Thyroid gland (tissue), 4 donors: ENCODE results near the gene FURIN. TPM values are rescaled to one million over a fixed set of nuclear protein-coding genes. Genes with fewer than 3 reads are reported as not detected.

Experiments
- DNase-seq, 2 donors: peaks; one replicate each; pipeline ENCODE4 v3.0.0-alpha.2; 2019
- H3K27ac ChIP-seq, 3 donors: fragments of 200-600 bp; sonication (generic); 1 replicate in 2 of 3; 2 replicates in 1 of 3; pipeline ENCODE4 v1.5.1; 2016 to 2019; ENCODE audit warnings: mild to moderate bottlenecking in 1 of 3, moderate library complexity in 1 of 3
- H3K27me3 ChIP-seq: fragments of 200-600 bp; sonication (generic); one replicate; pipeline ENCODE4 v1.5.1; 2019
- H3K36me3 ChIP-seq, 2 donors: fragments of 200-600 bp; sonication (generic); one replicate each; pipeline ENCODE4 v1.5.1; 2016 to 2019
- H3K4me1 ChIP-seq, 2 donors: fragments of 200-600 bp; sonication (generic); one replicate each; pipeline ENCODE4 v1.5.1; 2017 to 2019
- H3K4me3 ChIP-seq, 3 donors: fragments of 200-600 bp; sonication (generic); replicated peaks in 1 of 3; 1 replicate in 2 of 3; 2 replicates in 1 of 3; pipeline ENCODE4 v1.5.1; 2016; ENCODE audit warnings: mild to moderate bottlenecking in 1 of 3
- H3K9me3 ChIP-seq: fragments of 200-600 bp; sonication (generic); one replicate; pipeline ENCODE4 v1.5.1; 2017
- CTCF ChIP-seq, 6 experiments: fragments of 200-600 bp in 3 of 6; fragments of 450-650 bp in 3 of 6; sonication (generic) in 3 of 6; IDR thresholded peaks; one replicate each; pipeline ENCODE4 v1.5.1; 2016 to 2019; ENCODE audit warnings: antibody characterized with exemption in 6 of 6, mild to moderate bottlenecking in 2 of 6, inconsistent platforms in 1 of 6, moderate library complexity in 1 of 6
- POLR2A ChIP-seq, 2 donors: fragments of 450-650 bp; IDR thresholded peaks; one replicate each; pipeline ENCODE4 v1.6.1; 2017; ENCODE audit warnings: antibody characterized with exemption in 2 of 2, mild to moderate bottlenecking in 2 of 2, moderate library complexity in 1 of 2
- WGBS, 2 donors: methylation state at CpG; one replicate each; pipeline ENCODE4 v1.1.5; 2017; 5-methylcytosine and 5-hydroxymethylcytosine counted together
- intact Hi-C: fragments of 100-400 bp; cut with DNase I; formaldehyde crosslinking; loops from one replicate; pipeline ENCODE4 v1.15.1; 2023
- total RNA-seq, 4 donors: library from RNA; depleted of rRNA; stranded (reverse); fragments of >200 nt; gene quantifications; one replicate each; pipeline ENCODE4 v1.2.3, GENCODE V29; 2016

FURIN gene
- total RNA-seq, 4 donors from 2014 or later: 88.6 to 128 (median 102) TPM

GRCh38 chr15:90880381-90881145 is 12.2 kb downstream of the FURIN start:
- 92% methylated on average over 11 to 16 of the region's 16 CpGs for WGBS, 2 donors
- H3K27ac ChIP-seq: no peak overlapping the region
- peaks cover 62 to 66% of the 10 kb centered on the region in 2 donors for H3K36me3 ChIP-seq
- H3K27me3 ChIP-seq: no peaks in the 10 kb centered on the region
- peaks cover 22 to 27% of the 10 kb centered on the region in 2 donors for H3K4me1 ChIP-seq
- H3K4me3 ChIP-seq: no peak overlapping the region
- no peak for DNase-seq
- H3K9me3 ChIP-seq: no peaks in the 10 kb centered on the region
- no peak for TF ChIP-seq CTCF (IDR thresholded peaks at IDR 0.05)
- TF ChIP-seq POLR2A (IDR thresholded peaks at IDR 0.05): no peak
- intact Hi-C loops: loop anchor here (10.0 kb wide), 1 partner anchor 556 kb away; no protein-coding TSS in a partner anchor

- H3K4me3 ChIP-seq: no peak overlapping the region
- no peaks in the 10 kb centered on the region for H3K27me3 ChIP-seq
- H3K27ac ChIP-seq: no peak overlapping the region
- 90% methylated on average over 22 to 34 of the region's 35 CpGs for WGBS, 2 donors
- H3K9me3 ChIP-seq: no peaks in the 10 kb centered on the region
- intact Hi-C loops: loop anchor here (10.0 kb wide), 1 partner anchor 557 kb away; no protein-coding TSS in a partner anchor
- TF ChIP-seq POLR2A (IDR thresholded peaks at IDR 0.05) (no peak), CTCF (IDR thresholded peaks at IDR 0.05) (no peak)
- DNase-seq: no peak
- peaks cover 25 to 35% of the 10 kb centered on the region in 2 donors for H3K4me1 ChIP-seq
- H3K36me3 ChIP-seq: peaks cover 56 to 59% of the 10 kb centered on the region in 2 donors
Measured at GRCh38 chr15:90881181-90881977, 13.0 kb downstream of the FURIN start.

- no peaks in the 10 kb centered on the region for H3K27me3 ChIP-seq
- peak overlapping the region in 2 of 3 donors; percentile 96 to 98 for H3K27ac ChIP-seq
- intact Hi-C loops: loop anchor here (10.0 kb wide), 1 partner anchor 557 kb away; no protein-coding TSS in a partner anchor
- H3K36me3 ChIP-seq: peaks cover 49 to 52% of the 10 kb centered on the region in 2 donors
- no peak for DNase-seq
- H3K4me3 ChIP-seq: no peak overlapping the region
- no peaks in the 10 kb centered on the region for H3K9me3 ChIP-seq
- 93 to 97% methylated on average over 13 to 15 of the region's 19 CpGs for WGBS, 2 donors
- H3K4me1 ChIP-seq: peaks cover 25 to 39% of the 10 kb centered on the region in 2 donors
- TF ChIP-seq CTCF (IDR thresholded peaks at IDR 0.05) (no peak), POLR2A (IDR thresholded peaks at IDR 0.05) (peak in 1 of 2 donors; percentile 7)
Measured at GRCh38 chr15:90881978-90882721, 13.8 kb downstream of the FURIN start.

- H3K27ac ChIP-seq: peak overlapping the region; percentile 96 to 98 (median 96)
- peaks cover 25 to 39% of the 10 kb centered on the region in 2 donors for H3K4me1 ChIP-seq
- DNase-seq: no peak
- 81 to 82% methylated on average over 10 to 13 of the region's 13 CpGs for WGBS, 2 donors
- peaks cover 41 to 44% of the 10 kb centered on the region in 2 donors for H3K36me3 ChIP-seq
- no peaks in the 10 kb centered on the region for H3K27me3 ChIP-seq
- no peak overlapping the region for H3K4me3 ChIP-seq
- no peaks in the 10 kb centered on the region for H3K9me3 ChIP-seq
- intact Hi-C loops: loop anchor here (10.0 kb wide), 1 partner anchor 558 kb away; no protein-coding TSS in a partner anchor
- TF ChIP-seq CTCF (IDR thresholded peaks at IDR 0.05) (no peak), POLR2A (IDR thresholded peaks at IDR 0.05) (no peak)
Measured at GRCh38 chr15:90882781-90883525, 14.6 kb downstream of the FURIN start.
